Spleen (tissue), 7 donors: ENCODE measurements around the gene GPRIN3.

Experiments
- CTCF ChIP-seq, 11 experiments: fragments of 200-600 bp in 7 of 11; fragments of 450-650 bp in 4 of 11; sonication (generic) in 4 of 11; IDR thresholded peaks in 8 of 11; conservative IDR thresholded peaks in 3 of 11; 1 replicate in 7 of 11; 2 replicates in 4 of 11; pipeline versions ENCODE4 v1.4.0 to v1.8.0; 2016 to 2021; ENCODE audit warnings: antibody characterized with exemption in 11 of 11, inconsistent platforms in 4 of 11, mild to moderate bottlenecking in 1 of 11
- POLR2A ChIP-seq, 3 donors: fragments of 450-650 bp; IDR thresholded peaks; one replicate each; pipeline ENCODE4 v1.5.1; 2017; ENCODE audit warnings: antibody characterized with exemption in 3 of 3, mild to moderate bottlenecking in 1 of 3
- POLR2AphosphoS5 ChIP-seq, 3 donors: sonication (generic); formaldehyde crosslinking; IDR thresholded peaks; one replicate each; pipeline ENCODE4 v1.5.1; 2017; ENCODE audit warnings: antibody characterized with exemption in 3 of 3
- donor health status: DM: no; HTN: no; CAD: no; lungs with moderate emphysema.
- donor health status: DM: no; HTN: no; CAD: no.
- donor health status: DM: no; HTN: no; CAD: no.

DNA sequence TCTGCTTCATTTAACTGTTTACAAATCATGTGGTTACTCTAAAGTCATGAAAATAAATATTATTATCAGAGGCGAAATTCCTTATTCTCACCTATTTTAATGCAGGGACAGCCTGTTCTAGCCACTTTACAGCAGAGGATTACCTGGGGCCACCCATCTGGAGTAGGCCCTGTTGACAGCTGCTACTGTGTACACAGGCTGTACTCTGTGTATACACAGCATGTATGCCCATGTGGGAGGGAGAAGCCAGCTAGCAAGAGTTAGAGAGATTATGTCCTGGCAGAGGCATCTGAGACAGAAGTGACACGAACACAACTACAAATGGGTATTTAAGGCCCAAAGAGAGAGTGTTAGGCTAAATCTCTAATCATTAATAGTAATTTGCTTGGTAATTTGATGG, 62.1 kb downstream of the GPRIN3 start:
- TF ChIP-seq POLR2AphosphoS5 (IDR thresholded peaks at IDR 0.05), result no peak
- TF ChIP-seq CTCF (IDR thresholded peaks at IDR 0.05 in 8 of 11, conservative IDR thresholded peaks at IDR 0.05 in 3 of 11), result no peak
- TF ChIP-seq POLR2A (IDR thresholded peaks at IDR 0.05), result no peak
